ENCODE data around the gene GRHL3.

The GRHL3 gene

GRCh38 chr1:24293392-24294227, 25.5 kb upstream of the GRHL3 start:
- DNase-seq, result no peak

DNA sequence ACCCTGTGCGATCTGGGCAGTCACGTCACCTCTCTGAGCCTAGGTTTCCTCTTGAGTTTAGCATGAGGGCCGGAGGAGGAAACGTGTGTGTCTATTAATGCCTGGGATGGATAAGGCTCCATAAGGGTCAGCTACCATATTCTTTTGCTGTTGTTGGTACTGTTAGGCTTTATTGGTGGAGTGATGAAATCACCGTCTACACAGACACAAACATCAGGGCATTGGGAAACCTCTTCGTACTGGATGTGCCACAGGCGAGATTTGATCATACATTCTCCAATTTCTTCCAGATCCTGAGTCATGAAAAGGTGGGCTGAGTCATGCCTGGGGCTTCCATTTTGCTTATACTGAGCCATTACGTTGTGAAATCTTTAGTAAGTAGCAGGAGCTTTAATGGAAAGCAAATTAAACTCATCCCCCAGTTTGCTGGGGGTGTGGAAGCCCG, 24.9 kb upstream of the GRHL3 start:
- no peak for DNase-seq

DNA sequence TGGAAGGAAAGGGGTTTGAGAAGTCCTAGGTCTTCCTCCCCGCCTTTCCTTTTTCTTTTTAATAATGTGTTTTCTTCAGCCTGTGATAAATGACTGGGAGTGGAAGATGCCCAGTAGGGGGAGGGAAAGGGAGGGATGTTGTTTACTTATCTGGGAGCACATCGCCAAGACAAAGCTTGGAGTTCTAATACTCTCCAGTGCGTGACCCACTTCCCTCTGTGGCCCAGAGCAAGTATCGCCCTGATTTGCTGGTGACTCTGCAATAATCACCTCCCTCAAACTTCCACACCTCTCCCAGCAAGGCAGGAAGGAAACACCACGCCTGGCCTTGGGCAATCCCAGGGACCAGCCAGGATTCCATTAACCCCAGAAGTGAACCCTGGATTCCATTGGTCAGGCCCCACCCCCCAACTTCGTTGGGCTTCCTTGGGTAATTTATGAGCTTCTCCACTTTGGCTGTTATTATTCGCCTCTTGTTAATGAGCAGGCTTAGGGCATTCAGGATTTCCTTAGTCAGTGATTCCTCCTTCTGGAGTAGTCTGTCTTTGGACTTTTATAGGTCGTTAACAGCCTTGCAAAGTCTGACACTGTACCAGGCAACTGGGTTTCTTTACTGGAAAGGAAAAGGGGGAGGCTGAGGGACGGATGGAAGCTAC, 24.3 kb upstream of the GRHL3 start:
- DNase-seq, result no peak

- DNase-seq, result no peak
These were observed 23.6 kb upstream of the GRHL3 start for GRCh38 chr1:24295535-24295934.

- no peak for DNase-seq
These were observed 21.8 kb upstream of the GRHL3 start for GRCh38 chr1:24297187-24297851.

GRCh38 chr1:24297852-24298232, 21.3 kb upstream of the GRHL3 start:
- DNase-seq, result no peak

GRCh38 chr1:24298606-24299005, 20.6 kb upstream of the GRHL3 start:
- no peak for DNase-seq

DNA sequence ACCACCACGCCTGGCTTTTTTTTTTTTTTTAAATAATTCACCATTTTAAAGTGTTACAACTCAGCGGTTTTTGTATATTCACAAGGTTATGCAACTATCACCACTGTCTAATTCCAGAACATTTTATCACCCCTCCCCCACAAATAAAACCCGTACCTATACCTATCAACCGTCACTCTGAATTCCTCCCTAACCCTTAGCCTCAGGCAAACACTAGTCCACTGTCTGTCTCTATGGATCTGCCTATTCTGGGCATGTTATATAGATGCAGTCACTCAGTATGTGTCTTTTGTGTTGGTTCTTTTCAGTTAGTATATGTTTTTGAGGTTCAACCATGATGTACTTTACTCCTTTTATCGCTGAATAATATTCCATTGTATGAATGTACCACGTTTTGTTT, 19.3 kb upstream of the GRHL3 start:
- DNase-seq, result no peak

DNA sequence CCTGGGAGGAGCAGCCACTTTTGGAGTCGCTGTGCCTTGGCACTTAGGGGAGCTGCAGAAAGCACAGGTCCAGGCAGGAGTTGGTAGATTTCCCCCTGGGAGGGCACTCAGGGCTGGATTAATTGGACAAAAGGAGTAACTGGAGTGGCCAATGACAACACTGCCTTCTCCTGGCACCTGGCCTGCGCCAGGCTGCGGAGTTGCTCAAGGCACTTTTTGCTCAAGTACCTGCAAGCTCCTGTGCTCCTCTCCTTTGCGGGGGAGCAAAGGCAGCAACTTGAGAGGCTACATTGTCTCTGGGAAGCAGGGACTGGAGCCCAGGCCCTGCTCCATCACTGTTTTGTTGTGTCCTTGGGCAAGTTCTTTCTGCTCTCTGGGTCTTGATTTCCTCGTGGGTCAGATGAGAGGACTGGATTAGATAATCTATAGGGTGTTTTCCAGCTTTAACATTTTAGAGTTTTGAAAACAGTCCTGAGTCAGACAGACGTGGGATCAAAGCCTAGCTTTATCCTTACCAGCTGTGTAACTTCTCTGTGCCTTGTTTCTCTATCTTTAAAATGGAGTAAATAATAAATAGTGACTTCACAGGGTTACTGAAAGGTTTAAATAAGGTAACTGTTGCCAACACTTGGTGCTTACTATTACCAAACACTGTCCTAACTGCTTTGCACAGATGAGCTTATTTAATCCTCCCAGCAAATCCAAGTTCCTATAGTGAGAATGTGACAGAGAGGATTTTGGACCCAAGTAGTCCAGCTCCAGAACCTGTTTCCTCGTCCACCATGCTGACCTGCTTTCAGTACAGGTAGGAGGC, 18.0 kb upstream of the GRHL3 start:
- DNase-seq, result no peak

DNA sequence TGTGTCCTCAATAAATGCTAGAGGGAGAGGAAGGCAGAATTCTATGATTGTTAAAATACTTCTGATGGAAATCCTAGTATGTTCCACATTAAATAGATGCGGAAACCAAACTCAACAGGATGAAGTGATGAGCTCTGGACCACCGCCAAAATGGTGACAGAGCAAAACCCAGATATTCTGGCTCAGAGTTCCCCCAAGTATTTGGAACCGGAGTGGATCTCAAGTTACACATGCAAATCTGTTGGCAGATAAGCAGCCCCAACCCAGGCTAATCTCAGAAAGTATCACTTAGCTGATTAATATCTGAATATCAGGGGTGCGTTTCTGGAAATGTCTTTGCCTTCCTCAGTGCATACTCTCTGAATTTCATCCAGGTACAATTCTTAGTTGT, 17.4 kb upstream of the GRHL3 start:
- no peak for DNase-seq

DNA sequence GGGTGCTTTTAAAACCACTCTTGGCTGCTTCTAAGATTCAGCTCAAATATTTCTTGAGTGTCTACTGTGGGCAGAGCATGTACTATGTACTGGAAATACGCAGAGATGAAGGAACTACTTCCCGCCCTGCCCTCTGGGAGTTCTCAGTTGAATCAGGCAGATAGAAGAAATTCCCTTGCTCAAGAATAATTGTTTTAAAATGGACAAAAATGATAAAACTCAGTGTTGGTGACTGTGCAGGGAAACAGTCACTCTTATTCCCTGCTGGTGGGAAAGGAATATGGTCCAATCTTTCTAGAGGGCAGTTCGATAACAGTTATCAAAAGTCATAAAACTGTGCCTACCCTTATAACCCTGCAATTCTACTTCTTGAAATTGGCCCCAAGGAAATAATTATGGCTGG, 16.9 kb upstream of the GRHL3 start:
- DNase-seq, result no peak

- no peak for DNase-seq
These were observed 15.6 kb upstream of the GRHL3 start for GRCh38 chr1:24303600-24303999.

DNA sequence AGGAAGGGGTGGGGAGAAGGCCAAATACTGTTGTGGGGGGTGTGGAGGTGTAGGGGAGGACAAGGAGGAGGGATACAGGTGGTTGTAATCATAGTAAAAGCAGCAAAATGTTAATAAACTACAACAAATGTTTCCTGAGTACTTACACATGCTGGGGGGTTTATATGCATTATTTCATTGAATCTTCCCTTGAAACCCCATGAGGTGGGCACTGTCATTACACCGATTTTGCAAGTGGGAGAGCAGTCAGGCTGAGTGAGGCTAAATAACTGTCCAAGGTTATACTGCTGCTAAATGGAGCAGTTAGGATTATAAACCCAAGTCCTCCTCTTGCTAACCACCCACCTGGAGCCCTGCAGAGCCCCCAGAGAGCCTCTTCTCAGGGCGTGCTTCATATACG, 14.4 kb upstream of the GRHL3 start:
- no peak for DNase-seq

DNA sequence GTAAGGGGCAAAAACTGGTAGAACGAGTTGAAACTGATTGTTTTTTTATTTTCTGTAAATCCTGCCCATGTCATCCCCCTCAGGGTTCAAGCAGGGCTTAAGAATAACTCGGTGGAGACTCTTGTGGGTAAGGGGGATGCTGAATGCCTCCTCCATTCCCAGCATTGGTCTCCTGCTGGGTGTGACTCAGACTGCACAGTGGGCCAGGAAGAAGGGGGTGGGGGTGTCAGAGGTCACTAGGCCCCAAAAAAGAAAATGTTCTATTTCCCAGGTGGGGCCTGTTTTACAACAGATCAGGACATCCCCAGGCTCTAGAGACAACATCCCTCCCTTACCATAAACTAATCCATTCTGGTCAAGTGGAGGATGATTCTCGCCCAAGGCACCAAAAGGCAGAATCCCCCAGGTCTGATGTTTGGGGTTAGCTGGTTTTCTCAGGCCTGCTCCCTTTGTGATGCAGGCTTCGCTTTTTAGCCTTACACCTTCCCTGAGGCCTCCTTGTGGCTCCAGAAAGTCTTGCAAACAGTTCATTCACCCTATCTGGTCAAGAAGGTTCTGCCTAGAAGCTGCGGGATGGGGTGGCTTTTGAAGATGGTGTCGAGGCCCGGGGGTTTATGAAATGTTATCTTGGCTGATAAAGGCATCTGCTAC, 10.7 kb upstream of the GRHL3 start:
- DNase-seq, result no peak

DNA sequence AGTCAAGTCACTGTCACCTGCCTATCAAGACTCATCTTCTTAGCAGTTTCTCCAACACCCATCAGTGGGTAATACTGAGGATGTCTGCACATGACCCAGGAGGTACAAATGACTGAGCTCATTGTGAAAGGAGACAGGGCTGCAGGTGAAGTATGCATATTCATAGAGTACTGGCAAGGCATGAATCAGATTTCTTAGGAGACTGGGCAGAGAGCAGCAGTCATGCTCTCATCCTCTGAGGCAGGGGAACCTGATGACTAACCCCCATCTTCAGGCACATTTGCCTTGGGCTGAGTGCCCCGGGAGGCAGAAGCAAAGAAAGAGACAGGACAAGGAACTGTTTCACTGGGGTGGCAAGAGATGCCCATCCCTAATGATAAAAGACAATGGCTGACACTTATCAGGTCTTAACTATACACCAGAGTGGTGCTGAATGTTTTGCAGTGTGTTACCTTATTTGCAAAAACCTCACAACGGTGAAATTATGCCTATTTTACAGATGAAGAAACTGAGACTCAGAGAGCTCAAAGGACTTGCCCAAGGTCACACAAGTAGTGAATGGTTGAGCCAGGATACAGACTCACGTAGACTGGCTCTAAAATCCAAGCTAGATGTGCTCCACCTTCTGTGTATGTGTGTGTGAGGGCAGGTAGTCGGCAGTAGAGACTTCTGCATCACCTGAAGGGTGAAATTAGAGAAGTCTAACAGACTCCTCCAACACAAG, 9.2 kb upstream of the GRHL3 start:
- DNase-seq, result no peak

GRCh38 chr1:24311234-24311633, 7.9 kb upstream of the GRHL3 start:
- no peak for DNase-seq

GRCh38 chr1:24311741-24312140, 7.4 kb upstream of the GRHL3 start:
- no peak for DNase-seq

DNA sequence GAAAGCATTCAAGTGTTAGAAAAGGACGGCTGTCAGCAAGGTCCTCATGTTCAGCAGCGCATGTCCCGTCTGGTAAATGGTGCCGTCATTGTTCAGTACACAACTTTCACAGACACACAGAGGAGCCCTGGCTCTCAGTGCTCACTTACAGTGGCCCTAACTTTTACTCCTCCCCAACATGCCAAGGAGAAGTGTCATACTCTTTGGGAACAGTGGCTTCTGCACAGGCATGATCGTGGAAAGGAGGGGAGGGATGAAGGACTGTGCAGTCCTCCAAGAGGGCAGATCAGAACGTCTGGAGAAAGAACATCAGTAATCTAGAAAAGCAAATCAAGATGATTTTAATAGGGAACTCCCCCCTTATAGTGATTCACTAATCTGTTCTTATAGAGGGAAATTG, 3.8 kb upstream of the GRHL3 start:
- DNase-seq, result no peak

DNA sequence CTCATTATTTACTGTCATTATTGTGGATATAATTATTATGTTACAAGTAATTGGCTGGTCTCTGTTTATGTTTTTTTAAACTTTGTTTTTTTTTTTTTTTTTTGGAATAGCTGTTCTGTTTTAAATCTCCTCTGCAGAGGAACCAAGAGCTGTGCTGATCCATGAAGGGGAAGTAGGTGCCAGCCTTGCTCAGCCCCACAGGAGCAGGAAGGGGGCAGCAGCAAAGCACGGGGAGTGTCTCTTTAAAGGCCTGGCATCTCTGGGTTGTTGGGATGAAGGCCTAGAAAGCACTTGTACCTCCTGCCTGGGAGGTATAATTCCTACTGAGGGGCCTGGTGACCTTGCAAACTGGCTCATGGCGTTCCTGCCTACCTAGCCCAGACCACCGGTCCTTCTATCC, 2.5 kb upstream of the GRHL3 start:
- no peak for DNase-seq

DNA sequence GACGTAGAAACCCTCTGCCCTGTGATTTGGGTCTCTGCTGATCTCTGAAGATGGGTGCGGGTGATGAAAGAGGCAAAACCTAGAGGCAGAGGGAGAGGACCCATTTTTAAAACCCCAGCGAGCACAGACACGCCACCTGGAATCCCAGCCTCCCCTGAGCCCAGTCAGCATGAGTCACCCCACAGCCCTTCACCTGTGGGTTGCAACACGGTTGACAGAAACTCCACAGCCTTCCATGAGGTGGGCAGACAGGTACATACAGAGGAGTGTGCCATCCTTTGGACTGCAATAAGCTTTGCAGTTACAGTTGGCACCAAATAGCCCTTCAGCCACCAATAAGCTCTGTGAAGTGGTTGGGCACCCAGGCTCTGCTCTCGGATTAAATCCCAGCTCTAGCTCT, 2.1 kb upstream of the GRHL3 start:
- no peak for DNase-seq

DNA sequence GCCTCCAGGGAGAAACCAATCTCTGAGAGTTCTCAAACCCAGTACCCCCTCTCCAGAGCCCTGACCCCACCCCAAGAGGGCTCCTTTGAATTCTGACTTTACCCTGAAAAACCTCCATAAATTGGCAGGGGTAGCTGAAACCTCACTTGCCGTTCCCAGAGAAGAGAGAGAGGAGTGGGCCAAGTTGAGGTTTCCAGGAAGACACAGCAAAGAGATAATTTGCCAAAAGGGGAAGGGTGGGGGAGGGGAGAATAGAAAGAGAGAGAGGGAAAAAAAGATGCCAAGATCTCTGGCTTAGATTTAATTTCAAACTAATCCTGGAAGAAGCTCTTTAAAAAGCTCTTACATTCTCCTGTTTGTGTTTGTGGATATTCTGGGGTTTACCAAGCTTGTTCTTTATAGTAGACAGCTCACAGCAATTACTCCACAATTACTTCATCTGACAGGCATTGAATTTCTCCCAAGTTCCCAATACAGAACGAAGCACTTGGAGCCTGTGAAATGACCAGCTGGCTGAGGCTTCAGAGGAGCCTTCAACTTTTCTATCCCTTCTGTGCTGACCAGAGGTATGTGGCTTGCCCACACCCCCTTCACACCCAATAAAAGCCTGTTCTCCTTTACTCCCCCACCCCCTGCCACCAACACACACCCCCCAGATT, 1.1 kb upstream of the GRHL3 start:
- DNase-seq, result peak in 1 of 2 donors; percentile 32

Measured in hippocampal formation (tissue), 2 donors.